ENCODE data around the gene SLC22A6.

DNA sequence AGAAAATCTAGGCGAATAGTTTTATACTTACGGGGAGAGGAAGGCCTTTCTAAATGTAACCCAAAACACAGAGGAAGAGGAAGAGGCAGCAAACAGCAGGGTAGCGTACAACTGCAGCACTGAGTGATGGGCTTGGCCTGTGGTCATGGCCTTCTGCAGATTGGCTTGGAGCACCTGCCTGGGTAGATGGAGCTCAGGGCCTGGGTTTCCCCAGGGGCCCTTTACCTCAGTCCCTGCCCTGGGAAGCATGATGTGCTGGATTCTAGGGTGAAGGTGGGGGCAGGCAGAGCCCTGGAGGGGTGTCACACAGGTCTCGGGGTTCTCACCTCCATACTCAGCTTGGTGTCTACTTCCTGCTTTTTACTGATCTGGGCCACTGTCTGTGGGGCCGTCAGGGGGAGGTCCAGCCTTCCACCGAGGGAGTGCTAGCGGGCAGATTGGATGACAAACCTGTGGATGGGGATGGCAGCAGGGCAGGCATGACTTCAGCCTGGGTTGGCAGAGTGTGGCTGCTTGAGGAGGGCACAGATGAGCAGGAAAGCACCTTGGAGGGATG lies 35.9 kb downstream of the SLC22A6 start:
- TF ChIP-seq CEBPB (IDR thresholded peaks at IDR 0.05) = no peak
- TF ChIP-seq EGR1 (IDR thresholded peaks at IDR 0.05) = no peak
- TF ChIP-seq YY1 (IDR thresholded peaks at IDR 0.05; ENCODE audit: low read depth) = no peak
